ENCODE measurements around the gene JHY.
"Not testable (repeated sequence)": the region's sequence is repeated elsewhere in the genome, so short reads cannot be mapped to it uniquely, and the experiment has no call there.

The JHY gene

DNA sequence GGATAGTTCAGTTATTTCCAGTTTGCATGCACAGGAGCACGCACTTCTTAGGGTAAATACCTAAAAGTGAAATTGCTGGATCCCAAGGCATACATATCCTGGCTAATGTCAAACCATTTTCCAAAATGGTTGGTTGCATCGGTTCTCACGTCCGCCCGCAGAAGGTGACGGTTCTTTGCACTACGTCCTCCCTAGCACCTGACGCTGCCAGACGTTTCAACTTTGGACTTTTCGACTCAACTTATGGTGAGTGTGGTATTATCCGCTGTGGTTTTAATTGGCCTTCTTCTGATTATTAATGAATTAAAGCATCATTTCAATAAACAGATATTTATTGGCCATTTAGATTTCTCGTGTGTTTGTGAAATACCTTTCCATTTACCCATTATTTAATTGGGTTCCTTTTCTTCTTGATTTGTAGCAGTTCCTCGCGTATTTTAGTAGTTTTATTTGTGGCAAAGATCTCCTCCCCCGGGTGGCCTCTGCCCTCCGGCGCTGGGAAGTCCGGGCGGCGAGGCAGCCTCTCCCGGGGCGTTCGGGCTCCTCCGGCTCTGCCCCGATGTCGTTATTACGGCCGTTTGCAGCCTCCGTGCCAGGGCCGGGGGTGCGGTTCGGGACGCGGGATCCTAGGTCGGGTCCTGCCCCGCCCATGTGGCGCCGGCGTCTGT, at the start of gene JHY:
JHY (plus strand) TSS at position 571 of the 668 bp plus-strand sequence. CDS start 3,091 bp downstream, outside the sequence.
- DNase-seq (ENCODE audit: low read depth), result peak; percentile 6

DNA sequence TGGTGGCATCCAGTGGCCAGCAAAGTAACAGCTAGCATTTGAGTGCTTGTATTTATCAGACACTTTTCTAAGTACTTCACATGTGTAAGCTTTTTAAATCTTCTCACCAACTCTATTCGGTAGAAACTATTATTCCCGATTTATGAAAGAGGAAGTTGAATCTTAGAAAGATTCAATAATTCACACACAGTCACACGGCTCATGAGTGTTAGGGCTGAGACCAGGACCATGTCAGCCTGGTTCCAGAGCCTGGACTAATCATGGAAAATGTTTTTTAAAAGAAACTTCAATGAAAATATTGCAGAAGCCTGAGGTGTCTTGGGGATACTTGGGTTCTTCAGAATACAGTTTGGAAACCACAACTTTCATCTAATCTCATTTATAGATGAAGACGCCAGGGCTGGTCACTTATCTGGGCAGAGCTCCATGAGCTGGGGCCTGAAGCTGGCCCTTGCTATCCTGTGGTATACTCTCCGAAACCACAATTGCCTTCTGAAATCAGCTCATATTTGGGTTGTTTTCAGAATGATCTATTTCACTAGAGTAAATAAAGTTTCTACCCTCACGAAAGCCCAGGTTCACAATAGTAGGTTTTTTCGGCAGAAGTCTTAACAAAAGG, 48.6 kb upstream of the JHY start:
- DNase-seq (ENCODE audit: low read depth), result no peak

DNA sequence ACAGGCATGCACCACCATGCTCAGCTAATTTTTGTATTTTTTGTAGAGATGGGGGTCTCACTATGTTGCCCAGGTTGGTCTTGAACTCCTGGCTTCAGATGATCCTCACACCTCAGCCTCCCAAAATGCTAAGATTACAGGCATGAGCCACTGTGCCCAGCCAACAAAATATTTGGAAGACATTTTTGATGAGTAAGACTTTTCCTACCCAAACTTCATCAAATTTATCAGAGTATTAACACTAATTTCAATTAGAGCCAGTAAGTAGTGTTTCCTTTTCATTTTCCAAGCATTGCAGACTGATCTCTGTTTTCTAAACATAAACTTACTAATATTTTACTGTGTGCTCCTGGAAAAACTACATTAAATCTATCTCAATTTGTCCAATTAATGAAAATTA, 45.6 kb upstream of the JHY start:
- no peak for DNase-seq (ENCODE audit: low read depth)

DNA sequence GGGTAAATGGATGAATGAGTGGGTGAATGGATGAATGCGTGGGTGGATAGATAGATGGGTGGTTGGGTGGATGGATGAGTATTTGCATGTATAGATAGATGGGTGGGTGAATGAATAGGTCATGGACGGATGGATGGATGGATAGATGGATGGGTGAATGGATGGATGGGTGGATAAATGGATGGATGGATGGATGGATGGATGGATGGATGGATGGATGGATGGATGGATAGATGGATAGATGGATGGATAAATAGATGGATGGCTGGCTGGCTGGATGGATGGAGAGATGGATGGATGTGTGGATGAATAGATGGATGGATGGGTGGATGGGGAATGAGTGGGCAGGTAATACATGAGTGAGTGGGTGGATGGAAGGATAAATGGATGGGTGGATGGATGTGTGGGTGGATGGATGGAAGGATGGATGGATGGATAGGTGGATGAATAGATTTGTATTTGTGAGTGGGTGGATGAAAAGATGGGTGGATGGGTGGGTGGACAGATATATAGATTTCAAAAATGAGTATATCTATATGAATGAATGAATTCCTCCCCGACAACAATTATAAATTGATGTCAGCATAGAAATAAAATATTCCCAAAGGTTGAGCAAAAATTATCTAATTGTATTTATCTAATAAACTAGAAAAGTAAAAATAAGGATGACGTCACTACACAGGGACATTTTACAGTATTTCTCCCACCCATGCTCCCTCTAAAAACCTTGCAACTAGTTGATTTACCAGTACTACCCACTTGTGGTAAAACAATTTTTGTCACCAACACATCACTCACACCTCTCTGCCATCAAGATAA, 44.8 kb upstream of the JHY start:
- DNase-seq (ENCODE audit: low read depth), result no peak

DNA sequence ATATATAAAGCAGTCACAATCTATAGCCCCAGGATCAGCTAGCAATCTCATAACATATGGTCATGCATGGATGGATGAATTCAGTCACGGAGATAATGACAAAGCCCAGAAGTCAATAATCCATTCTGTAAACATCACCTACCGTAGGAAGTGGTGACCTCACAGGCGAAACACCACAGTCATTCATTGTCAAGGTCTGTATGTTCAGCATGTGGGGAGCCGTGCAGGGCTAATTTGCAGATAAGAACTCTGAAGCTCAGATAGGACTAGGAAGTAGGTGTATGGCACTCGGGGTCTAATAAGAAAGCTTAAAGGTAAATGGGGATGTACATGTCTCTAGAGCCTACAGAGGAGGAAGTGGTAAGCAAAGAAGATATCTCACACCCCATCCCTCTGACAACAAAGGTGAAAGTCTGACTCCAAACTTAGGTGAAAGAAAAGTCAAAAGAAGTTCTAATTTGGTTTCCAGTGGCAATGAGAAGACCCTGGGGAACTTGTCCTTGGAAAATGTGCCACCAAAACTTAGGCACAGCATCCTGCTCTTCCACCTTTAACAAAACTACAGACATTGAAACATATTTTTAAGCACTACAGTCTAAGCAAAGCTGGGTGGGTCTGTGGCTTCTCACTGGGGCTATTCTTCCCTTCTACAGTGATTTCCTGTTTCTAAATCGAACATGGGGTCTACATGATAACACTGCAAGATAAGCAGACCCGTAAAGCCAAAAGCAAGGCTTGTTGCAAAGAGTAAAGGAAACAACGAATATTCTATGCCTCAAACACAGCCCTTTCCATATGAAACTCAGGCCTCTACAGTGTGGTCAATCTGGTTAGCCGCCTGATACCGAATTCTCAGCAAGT, 39.0 kb upstream of the JHY start:
- no peak for DNase-seq (ENCODE audit: low read depth)

DNA sequence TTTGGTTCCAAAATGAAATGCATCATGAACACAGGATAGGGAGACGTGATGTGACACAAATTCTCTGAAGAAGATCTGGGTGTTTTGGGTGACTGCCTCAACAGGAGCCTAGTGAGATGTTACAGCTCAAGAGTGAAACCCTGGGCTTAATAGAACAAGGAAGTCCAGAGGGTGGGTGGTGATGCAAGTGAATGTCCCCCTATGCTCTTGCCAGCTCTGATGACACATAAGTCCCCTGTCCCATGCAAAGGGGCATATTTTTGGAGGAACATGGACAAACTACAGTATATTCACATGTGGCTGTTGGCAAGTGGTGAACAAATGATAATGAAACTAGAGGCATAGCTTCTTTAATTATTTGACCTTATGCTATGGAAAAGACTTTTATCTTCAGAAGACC, 35.1 kb upstream of the JHY start:
- DNase-seq (ENCODE audit: low read depth), result no peak

DNA sequence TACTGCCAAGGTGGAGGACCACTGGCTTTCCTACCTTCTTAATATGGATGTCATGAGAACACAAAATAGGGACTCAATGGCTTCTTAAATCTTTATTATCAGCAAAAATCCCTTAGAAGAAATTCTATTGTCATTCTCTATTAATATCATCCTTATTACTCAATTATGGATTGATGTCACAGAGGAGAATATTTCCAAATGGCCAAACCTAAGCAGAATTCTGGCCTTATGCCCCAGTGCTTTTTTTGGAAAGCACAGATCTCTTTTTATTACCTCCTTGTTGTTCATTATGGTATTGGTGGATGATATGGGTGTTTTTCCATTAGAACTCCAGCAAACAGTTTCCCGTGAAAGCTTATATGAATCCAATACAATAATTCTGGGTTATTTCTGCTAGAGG, 34.4 kb upstream of the JHY start:
- DNase-seq (ENCODE audit: low read depth), result no peak

DNA sequence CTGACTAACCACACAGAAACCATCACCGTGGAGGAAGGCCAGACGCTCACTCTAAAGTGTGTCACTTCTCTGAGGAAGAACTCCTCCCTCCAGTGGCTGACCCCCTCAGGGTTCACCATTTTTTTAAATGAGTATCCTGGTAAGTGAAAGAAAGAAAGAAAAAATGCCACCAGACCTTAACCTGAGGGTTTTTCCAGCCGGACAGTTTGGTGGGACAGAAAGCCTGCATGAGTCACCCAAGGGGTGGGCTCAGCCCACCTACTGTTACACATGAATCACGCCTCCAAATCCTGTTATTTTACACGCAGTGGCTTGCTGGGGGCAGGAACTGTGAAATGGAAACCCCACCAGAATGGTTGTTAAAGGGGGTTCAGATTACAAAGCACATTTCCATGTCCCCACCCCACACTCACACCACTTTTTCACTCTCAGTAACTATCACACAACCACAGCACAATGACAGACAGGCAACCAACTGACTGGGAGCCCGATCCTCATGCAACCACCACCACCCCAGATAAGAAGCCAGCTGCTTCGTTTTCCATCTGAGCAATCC, 32.4 kb upstream of the JHY start:
- DNase-seq (ENCODE audit: low read depth), result no peak

DNA sequence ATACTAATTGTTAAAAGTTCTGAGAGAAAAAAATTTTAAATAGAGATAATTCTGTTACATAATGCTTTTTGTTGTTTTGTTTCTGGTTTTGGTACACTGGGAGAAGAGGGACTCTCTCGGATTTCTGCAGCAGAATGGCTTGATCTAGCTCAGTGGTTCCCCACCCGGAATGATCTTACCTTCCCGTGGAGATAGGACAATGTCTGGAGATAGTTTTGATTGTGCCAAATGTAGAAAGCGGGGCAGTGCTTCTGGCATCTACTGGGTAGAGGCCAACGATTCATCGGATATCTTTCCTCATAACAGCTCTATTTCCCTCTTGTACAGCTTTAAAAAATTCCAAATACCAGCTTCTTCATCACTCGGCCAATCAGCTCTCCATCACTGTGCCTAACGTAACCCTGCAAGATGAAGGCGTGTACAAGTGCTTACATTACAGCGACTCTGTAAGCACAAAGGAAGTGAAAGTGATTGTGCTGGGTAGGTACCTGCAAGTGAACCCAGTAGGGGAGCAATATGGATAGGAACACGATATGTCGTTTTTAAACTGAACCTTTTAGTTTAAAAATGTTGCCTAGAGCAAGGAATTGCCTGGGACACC, 31.1 kb upstream of the JHY start:
- DNase-seq (ENCODE audit: low read depth), result no peak

DNA sequence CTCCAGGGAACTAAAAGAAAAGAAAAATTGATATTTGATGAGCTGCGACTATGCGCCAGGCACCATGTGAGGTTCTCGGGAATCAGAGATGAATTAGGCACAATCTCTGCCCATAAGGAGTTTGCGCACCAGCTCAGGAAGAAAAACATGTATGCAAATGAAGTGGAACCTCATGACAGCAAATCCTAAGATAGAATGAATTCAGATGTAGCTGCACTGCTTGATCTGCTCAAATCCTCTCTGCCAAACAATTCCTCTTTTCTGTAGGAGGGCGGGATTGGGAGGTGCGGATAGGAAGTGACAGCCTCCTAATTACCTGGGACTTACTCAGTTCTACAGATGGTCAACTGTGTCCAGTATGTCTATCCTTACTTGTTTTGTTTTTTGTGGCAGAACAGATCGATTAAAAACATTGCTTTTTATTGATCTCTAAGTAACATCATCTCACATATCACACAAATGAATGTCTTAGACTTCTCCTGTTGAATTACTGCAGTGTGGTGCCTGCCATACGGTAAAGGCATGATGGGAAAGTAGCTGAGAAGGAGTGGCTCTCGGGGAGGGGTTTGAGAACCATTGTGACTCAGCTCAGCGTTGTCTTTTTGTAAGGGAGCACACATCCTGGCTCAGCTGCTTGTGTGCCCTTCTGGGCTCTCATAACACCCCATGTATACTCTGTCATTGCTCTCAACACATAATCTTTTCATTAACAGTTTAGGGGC, 30.3 kb upstream of the JHY start:
- DNase-seq (ENCODE audit: low read depth), result no peak

DNA sequence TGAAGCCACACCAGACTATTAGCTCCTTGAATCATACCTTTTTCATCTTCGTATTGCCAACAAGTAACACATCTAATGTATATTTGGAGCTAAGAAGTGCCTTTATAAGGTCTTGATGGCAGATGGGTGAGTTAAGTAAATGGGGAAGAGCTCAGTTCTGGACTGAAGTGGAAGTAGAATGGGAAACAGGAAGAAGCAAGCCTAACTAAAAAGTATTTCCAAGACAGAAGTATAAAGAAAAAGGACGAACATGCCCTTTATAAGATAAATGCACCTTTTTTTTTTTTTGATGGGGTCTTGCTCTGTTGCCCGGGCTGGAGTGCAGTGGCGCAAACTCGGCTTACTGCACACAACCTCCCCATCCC, 29.8 kb upstream of the JHY start:
- no peak for DNase-seq (ENCODE audit: low read depth)

DNA sequence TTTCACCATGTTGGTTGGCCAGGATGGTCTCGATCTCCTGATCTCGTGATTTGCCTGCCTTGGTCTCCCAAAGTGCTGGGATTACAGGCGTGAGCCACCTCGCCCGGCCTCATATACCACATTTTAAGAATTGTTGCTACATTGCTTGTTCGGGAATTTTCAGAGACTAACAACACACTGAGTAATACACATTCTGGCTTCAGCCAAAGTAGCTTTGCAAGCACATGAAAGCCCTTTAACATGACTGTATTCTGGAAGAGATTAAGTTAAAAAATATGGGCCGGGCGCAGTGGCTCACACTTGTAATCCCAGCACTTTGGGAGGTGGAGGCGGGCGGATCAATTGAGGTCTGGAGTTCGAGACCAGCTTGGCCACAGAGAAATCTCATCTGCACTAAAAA, 29.3 kb upstream of the JHY start:
- no peak for DNase-seq (ENCODE audit: low read depth)

DNA sequence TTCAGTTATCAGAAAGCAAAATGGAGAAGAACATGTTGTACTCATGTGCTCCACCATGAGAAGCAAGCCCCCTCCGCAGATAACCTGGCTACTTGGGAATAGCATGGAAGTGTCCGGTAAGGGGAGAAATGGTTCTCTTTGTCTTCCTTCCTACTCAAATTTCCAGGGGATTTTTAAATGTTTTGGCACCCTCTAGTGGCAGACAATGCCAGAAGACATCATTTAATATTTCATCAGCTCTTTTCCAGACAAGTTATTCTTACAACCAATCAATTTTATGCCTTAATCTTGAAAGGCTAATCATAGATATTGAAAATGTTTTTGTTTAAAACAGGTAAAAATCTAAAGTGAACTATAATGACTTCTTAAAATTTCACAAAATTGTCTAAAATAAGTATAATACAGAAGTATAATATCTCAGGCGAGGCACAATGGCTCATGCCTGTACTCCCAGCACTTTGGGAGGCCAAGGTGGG, 28.6 kb upstream of the JHY start:
- no peak for DNase-seq (ENCODE audit: low read depth)

DNA sequence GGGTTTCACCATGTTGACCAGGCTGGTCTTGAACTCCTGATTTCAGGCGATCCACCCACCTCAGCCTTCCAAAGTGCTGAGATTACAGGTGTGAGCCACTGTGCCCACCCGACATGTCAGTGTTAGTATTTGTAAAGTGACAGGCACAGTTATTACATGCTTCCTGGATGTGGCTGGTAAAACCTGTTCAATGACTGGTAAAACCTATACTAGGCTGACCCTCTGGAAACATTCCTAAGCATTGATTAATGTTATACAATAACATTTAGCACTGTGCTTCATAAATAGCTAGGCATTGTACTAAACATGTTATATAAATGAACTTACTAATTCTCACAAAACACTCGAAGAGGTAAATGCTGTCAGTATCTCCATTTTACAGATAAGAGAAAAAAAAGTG, 20.9 kb upstream of the JHY start:
- no peak for DNase-seq (ENCODE audit: low read depth)

DNA sequence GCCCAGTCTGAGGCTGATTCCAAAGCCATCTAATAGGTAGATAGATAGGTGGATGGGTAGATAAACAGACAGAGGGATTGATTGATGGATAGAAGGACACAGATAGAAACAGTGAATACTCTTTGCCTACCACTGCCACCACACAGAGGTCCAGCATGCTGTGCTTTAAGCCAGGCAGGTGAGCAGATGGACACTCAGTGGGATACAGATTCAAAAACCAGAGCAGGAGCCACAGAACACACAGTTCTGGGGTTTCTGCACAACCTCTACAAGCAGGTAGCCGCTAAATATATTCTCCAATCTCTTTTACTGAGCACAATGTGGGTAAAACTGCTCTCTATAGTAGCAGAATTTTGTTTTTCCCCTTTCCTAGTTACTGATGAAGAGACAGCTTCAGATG, 20.5 kb upstream of the JHY start:
- DNase-seq (ENCODE audit: low read depth), result no peak

DNA sequence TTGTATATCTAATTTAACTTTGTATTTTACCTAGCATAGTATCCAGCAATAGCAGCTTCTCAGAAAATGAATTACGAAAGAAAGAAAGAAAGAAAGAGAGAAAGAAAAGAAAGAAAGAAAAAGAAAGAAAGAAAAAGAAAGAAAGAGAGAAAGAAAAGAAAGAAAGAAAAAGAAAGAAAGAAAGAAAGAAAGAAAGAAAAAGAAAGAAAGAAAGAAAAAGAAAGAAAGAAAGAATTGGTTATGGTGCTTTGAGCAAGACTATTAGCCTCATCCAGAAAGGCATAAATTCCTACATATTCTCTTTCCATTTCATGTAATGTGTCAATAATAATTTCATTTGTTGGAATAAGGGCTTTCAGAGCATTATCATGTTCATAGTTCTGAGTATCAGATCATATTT, 19.4 kb upstream of the JHY start:
- DNase-seq (ENCODE audit: low read depth), result not testable (repeated sequence)

DNA sequence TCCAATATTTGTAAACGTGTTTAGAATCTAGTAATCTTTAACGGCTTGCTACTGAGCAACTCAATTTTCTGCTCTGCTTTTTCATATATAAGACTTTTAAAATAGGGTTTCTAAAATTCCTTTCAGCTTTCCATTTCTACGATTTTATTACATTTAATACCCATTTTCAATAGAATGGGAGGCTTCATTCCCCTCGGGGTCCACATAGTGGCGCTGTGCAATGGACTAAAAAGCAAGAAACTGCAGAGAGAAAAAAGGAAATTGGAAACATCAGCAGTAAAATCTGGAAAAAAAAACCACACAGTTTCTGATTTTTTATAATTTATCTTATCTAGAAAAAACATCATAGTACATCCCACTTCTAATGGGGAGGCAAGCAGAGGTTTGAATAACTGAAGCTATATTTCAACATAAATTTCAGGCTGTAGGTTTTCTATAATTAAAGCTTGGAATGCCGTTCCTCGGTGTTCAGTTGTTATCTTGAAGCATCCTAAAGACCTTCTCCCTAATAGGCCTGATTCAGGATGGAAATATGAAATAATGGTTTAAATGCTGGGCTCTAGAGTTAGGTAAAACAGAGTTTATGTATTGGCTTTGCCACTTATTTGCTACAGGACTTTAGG, 18.7 kb upstream of the JHY start:
- DNase-seq (ENCODE audit: low read depth), result no peak

DNA sequence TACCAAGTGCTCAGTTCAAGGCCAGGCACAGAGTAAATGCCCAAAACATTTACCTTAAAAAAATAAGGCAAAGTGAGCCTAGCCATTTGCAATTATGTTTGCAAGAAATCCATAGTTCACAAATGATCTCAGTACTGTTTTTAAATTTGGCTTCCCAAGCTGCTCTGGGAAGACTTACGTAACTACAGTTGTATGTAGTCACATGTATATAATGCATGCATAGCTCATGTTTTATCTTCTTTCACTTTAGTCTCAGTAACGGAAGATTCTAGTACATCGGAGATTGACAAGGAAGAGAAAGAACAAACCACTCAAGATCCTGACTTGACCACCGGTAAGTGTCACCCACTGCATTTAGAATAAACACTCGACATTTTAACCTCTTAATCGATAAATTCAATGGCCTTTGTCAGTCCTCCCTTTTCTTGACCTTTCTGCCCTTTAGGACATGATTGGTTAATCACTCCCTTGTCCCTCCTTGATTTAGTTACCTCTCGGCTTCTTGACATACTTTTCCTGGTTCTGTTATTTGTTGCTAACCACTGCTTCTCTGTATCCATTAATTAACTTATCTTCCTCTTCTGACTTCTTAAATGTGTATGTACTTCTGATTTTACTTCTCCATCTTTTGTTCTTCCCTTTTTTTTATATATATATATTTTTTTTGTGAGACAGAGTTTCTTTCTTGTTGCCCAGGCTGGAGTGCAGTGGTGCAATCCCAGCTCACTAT, 18.0 kb upstream of the JHY start:
- no peak for DNase-seq (ENCODE audit: low read depth)

DNA sequence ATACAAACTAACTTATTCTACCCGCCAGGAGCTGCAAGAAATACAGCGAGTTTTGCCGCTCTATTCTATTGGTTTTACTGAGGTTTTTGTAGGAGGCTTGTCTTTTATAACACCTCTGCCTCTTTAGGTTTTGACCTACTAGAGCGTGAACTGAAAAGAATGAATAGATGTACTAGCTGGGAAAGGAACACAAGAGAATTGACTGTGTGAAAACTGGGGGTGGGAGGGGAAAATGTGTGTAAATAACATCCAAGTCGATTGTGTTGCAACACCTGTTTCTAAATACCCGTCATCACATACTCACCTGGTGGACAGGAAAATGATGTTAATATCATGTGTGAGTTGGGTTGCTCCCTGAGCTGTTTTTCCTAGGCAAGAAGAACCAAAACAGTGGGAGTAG, 12.9 kb upstream of the JHY start:
- no peak for DNase-seq (ENCODE audit: low read depth)

DNA sequence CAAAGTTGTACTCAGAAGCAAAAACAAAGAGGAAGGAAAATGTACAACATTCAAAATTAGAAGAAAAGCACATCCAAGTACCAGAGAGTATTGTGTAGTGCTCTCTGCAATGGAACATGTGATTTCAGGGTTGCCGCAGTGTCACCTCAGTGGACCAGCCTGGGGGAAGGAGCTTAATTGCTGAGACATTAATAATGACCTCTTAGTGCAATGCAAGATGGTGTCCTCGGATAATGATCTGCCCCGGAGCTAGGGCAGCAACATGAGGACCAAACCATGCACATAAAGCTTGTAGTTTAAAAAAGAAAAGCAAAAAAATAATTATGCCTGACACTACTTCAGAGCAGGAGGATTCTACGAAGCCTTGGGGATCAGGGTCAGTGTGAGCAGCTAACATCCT, 11.3 kb upstream of the JHY start:
- no peak for DNase-seq (ENCODE audit: low read depth)
